SK-N-SH (cell line): ENCODE data around the gene C11orf58.

Experiments
- FOXJ3 ChIP-seq: sonication (generic); formaldehyde crosslinking; IDR thresholded peaks from 2 replicates; pipeline ENCODE4 v1.5.1; 2020; ENCODE audit warnings: mild to moderate bottlenecking, missing genetic modification reagents
- POLR2AphosphoS5 ChIP-seq: IDR thresholded peaks from 2 replicates; pipeline ENCODE4 v1.6.1; 2012; ENCODE audit warnings: low read depth, low read length
- RFX5 ChIP-seq: IDR thresholded peaks from 2 replicates; pipeline ENCODE4 v1.6.1; 2012; ENCODE audit warnings: mild to moderate bottlenecking, improper control_type of control experiment, low read length
- TAF1 ChIP-seq: IDR thresholded peaks from 2 replicates; pipeline ENCODE4 v1.6.1; 2012; ENCODE audit warnings: low read depth, mild to moderate bottlenecking, low read length, moderate library complexity, borderline replicate concordance
- YY1 ChIP-seq: IDR thresholded peaks from 2 replicates; pipeline ENCODE4 v1.4.0; 2012; ENCODE audit warnings: low read depth, mild to moderate bottlenecking
- TF ChIP-seq, protein P1 (sequence below): fragments of 200-600 bp; sonication (generic); IDR thresholded peaks from 2 replicates; pipeline ENCODE4 v1.6.1; 2017; ENCODE audit warnings: antibody characterized with exemption, mild to moderate bottlenecking, moderate library complexity
- TF ChIP-seq, protein P2 (sequence below): IDR thresholded peaks from 2 replicates; pipeline ENCODE4; 2012
- TF ChIP-seq, protein P3 (sequence below): IDR thresholded peaks from 2 replicates; pipeline ENCODE4 v1.4.0; 2012; ENCODE audit warnings: low read depth
- TF ChIP-seq, protein P4 (sequence below): fragments of 150-350 bp; IDR thresholded peaks from 2 replicates; pipeline ENCODE4 v1.6.1; 2017; ENCODE audit warnings: antibody characterized with exemption, low read length, low read depth, borderline replicate concordance

DNA sequence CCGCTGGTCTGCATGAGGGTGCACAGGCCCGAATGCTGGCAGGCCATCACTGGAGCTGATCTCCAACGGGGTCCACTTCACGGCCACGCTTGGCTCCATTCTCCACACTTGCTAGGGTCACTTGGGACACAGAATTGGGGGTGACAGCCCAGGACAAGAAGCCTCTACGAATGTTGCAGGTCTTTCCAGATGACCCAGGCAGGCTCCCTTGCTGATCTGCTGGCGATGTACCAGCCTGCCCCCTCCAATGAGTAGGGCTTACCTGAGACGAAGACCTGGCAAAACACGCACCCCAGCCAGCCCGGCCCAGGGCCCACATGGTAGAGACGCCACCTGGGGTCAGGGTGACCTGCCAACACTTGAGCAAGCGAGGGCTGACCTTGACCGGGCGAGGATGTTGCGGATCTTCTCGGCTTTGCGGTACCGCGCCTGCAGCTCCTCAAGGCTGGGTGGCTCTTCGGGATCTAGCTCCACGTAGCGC is 44.9 kb downstream of the C11orf58 start:
- TF ChIP-seq, protein P1, sequence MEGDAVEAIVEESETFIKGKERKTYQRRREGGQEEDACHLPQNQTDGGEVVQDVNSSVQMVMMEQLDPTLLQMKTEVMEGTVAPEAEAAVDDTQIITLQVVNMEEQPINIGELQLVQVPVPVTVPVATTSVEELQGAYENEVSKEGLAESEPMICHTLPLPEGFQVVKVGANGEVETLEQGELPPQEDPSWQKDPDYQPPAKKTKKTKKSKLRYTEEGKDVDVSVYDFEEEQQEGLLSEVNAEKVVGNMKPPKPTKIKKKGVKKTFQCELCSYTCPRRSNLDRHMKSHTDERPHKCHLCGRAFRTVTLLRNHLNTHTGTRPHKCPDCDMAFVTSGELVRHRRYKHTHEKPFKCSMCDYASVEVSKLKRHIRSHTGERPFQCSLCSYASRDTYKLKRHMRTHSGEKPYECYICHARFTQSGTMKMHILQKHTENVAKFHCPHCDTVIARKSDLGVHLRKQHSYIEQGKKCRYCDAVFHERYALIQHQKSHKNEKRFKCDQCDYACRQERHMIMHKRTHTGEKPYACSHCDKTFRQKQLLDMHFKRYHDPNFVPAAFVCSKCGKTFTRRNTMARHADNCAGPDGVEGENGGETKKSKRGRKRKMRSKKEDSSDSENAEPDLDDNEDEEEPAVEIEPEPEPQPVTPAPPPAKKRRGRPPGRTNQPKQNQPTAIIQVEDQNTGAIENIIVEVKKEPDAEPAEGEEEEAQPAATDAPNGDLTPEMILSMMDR: no peak
- TF ChIP-seq YY1: no peak
- TF ChIP-seq, protein P2, sequence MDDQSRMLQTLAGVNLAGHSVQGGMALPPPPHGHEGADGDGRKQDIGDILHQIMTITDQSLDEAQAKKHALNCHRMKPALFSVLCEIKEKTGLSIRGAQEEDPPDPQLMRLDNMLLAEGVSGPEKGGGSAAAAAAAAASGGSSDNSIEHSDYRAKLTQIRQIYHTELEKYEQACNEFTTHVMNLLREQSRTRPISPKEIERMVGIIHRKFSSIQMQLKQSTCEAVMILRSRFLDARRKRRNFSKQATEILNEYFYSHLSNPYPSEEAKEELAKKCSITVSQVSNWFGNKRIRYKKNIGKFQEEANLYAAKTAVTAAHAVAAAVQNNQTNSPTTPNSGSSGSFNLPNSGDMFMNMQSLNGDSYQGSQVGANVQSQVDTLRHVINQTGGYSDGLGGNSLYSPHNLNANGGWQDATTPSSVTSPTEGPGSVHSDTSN: no peak
- TF ChIP-seq POLR2AphosphoS5: no peak
- TF ChIP-seq RFX5: no peak
- TF ChIP-seq, protein P3, sequence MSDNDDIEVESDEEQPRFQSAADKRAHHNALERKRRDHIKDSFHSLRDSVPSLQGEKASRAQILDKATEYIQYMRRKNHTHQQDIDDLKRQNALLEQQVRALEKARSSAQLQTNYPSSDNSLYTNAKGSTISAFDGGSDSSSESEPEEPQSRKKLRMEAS: no peak
- TF ChIP-seq TAF1: no peak
- TF ChIP-seq FOXJ3 (CRISPR knock-in tag): no peak
- TF ChIP-seq, protein P4, sequence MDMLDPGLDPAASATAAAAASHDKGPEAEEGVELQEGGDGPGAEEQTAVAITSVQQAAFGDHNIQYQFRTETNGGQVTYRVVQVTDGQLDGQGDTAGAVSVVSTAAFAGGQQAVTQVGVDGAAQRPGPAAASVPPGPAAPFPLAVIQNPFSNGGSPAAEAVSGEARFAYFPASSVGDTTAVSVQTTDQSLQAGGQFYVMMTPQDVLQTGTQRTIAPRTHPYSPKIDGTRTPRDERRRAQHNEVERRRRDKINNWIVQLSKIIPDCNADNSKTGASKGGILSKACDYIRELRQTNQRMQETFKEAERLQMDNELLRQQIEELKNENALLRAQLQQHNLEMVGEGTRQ: no peak
